Activated T-cell treated with anti-CD3 and anti-CD28 coated beads for 48 hours (primary cell): ENCODE data around the gene ARHGAP15.

Source experiments
- DNase-seq: peaks from one replicate; pipeline ENCODE4 v3.0.0-alpha.2; 2020; ENCODE audit warnings: low read depth

The ARHGAP15 gene

DNA sequence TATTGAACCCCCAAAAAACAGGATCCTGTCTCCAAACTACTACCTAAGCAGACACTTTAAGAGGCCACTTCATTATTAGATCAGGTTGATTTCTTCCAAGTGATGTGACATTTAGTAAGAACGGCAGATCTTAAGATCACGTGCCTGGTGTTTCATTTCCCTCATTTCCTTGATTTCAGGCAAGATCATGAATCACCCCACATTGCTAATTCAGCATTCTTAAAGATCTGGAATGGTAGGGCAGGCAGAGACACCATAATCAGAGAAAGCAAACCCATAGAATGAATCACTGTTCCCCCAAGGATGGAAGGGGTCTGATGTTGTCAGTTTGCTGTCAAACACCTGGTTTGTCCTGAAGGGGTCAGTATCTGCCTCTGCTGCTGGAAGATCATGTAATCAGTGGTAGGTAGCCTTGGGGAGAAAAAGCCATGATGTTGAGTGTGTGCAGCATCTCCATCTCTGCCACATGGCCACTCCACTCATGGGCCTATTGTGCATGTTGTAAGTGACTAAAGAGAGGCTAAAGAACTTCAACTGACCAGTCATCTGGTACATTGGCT, 133.9 kb downstream of the ARHGAP15 start:
- no peak for DNase-seq

DNA sequence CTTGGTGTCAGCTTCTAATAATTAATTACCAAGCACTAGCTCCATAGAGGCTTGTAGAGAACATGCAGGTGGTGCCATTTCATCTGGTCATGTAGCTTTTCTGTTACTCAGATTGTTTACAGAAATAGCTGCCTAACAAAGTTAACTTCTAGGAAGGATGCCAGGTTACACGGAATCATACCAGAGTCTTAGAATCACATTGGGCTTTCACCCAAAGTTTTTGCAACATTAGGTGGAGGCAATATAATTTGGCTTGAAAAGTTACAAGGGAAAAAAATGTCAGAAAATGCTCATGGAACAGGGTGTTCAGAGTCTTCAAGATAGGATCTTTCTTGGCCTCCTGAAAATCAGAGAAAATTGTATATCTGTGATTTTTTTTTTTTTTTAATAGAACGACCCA, 135.6 kb downstream of the ARHGAP15 start:
- no peak for DNase-seq

DNA sequence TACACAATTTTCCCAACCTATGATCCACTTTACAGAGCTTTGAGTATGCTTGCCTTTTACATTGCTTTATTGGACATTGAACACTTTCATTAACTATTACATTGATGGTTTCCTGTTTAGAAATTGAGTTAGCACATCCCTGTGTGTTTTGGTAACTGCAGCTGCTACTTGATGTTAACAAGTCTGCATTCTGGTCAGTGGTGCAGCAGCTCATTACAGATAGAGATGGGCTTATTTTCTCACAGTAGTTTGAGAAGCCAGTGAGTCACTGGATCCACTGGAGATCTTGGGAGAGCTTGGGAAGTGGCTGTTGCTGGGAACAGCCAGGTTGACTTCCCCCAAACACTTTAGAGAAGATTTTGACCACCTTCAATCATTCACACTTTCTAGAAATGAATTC, 150.5 kb downstream of the ARHGAP15 start:
- DNase-seq: no peak

DNA sequence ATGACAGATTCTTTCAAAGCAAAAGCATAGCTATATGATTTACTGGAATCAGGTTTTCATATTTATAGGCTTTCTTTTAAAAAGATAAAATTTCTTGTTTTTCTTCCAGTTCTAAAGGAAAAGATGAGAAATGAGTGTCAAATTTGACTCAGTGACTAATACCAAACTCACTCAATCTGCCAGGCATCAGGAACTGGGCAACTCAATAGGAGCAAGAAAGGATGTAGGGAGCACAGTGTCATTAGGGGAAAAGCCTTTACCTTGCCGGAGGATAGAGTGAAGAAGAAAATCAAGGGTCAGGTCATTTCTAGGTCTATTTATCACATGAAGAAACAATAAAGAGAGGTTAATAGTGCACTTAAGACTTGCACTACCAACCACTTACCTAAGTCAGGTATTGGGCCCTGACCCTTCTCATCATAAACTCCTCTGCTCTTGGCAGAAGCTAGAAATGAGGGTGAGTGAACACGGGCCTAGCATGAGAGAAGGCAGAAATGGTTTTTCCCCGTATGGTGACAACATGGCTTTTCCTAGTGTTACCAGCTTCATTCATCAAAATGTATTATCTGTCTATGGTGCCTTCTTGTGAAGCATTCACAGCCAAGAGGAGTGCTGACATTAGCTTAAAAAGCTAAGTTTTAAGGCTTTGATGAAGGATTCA, 151.0 kb downstream of the ARHGAP15 start:
- DNase-seq: no peak

DNA sequence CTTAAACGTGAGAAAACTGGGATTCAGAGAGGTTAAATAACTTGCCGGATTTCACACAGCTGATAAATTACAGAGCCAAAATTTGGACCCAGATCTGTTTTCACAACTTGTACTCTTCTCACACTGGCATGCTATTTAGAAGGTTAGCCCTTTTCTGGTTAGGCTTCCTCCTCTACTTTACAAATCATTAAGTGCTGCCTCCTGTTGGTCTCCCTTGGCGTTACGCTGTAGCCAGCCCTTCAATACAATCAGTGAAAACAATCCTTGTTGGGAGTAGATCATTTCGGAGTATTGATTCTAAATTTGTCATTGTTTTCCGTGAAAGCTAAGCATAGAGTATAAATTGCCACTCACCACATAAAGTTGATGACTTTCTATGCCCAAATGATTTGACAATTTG, 153.5 kb downstream of the ARHGAP15 start:
- DNase-seq: peak; percentile 15

DNA sequence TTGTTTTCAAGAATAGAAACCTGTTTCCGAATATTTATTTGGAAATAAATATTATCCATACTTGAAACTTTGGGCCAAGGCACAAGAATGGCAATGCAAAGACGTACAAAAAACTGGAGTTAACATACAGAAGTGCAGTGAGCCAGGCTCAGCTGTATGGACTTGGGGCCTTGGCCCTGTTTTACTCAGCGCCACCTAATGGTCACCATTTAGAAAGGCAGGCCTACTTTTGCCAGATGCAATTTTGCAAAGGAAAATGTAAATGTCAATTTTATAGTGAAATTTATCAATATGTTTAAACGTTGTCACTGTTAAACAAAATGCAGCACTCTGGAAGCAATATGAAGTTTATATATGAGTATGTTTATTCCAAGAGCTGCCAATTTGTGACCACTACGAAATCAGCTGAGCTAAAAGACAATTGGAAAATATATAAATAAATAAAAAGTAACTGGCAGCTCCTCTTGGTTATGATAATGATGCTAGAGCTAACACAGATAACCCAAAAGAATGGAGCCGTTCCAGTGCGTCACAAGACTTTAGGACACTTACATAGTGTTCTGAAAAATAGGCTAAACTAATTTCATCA, 155.0 kb downstream of the ARHGAP15 start:
- DNase-seq: no peak

DNA sequence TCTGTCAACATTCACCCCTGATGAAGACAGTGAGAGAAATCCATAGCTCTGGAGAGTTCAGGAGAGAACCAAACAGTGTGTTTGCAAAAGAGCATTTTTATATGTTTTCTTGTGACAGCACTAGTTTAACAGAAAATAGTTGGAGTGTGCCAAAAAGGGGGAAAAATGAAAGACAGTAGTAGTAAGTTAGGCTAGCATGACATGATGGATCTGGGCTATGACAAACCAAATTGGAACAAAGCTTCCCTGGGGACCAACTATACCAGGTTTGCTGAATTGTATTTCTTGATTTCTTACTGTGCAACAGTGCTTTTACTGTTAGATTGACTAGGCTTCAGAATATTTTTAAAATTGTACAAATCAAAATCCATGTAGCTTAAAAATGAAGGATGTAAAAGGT, 159.8 kb downstream of the ARHGAP15 start:
- DNase-seq: no peak

- no peak for DNase-seq
These were observed 161.0 kb downstream of the ARHGAP15 start for GRCh38 chr2:143290221-143290620.

- DNase-seq: no peak
These were observed 164.8 kb downstream of the ARHGAP15 start for GRCh38 chr2:143294068-143294467.

DNA sequence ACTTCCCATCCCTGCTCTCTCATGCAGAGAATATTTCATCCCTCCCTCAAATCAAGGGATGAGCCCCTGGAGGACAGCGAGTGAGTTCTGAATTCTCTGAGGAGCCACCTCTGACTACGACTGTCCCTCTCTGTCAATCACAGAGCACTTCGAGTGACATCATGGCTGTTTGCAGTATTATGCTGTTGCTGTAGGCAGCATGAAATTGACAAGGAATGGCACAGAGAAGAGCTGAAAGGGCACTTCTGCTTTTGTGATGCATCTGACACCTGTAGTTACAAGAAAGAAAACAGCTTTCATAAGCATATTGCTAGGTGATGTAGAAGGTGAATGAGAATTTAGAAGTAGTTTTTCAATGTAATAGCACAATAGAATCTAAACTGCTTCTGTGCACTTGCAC, 166.9 kb downstream of the ARHGAP15 start:
- DNase-seq: no peak

GRCh38 chr2:143297182-143297581, 168.0 kb downstream of the ARHGAP15 start:
- no peak for DNase-seq

GRCh38 chr2:143300536-143300935, 171.3 kb downstream of the ARHGAP15 start:
- DNase-seq: no peak

DNA sequence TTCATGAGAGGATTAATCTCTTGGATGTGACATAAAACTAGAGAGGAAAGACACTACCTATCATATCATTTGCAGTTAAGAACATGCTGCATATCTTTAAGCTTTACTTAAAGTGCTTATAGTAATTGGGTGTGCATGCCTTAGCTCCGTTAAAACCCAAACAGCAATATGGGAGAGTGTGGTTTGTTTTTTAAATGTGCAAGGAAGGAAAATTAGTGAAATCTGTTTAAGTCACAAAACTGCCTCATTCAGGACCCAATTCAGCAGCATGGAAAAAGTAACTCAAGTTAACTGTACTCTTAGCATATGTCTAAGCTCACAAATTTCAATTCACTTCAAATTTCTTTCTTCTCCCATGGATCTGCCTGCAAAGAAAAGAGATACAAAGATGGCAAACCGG, 182.2 kb downstream of the ARHGAP15 start:
- DNase-seq: no peak

DNA sequence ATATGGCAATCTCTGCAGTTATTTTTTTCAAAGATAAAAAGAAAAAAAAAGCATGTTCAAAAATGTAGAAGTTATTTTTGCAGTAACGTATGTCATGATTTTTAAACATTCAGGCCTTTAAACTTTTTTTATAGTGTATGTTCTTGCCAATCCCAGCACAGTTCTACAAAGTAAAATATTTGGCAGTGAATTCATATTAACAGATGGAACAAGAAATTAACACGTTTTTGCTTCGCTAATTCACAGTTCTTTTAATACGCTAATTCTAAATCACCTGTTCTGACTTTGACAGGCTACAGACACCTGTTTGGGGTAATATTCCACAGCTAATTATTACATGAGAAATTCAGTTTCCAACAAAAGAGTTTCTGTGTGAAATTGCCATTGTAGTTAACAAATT, 183.2 kb downstream of the ARHGAP15 start:
- no peak for DNase-seq

- no peak for DNase-seq
These were observed 184.6 kb downstream of the ARHGAP15 start for GRCh38 chr2:143313861-143314260.

- no peak for DNase-seq
These were observed 192.8 kb downstream of the ARHGAP15 start for GRCh38 chr2:143321994-143322393.

- no peak for DNase-seq
These were observed 200.1 kb downstream of the ARHGAP15 start for GRCh38 chr2:143329288-143329687.

- DNase-seq: no peak
These were observed 204.1 kb downstream of the ARHGAP15 start for GRCh38 chr2:143333168-143333791.

- no peak for DNase-seq
These were observed 204.6 kb downstream of the ARHGAP15 start for GRCh38 chr2:143333847-143334246.

DNA sequence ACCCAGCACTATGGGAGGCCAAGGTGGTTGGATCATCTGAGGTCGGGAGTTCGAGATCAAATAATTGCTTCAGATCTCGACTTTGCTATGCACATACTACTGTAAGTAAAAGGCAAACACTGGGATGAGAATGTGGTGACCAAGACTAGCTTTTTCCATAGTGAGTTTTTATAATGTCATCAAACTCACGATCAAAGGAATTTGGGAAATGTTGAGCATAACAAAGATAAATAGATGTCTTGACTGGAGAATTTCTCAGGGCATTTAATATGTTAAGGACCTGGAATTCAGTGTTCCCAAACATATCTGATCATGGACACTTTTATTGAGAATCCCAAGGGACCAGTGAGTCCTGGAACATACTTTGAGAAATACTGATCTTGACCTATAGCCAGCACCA, 205.6 kb downstream of the ARHGAP15 start:
- DNase-seq: no peak

GRCh38 chr2:143336719-143337210, 207.5 kb downstream of the ARHGAP15 start:
- no peak for DNase-seq

- DNase-seq: no peak
These were observed 212.3 kb downstream of the ARHGAP15 start for GRCh38 chr2:143341478-143341877.

- DNase-seq: no peak
These were observed 215.6 kb downstream of the ARHGAP15 start for GRCh38 chr2:143344780-143345179.
